ENCODE results near the gene ZC2HC1C.

Gene ZC2HC1C

GRCh38 chr14:75069121-75069810 is at the start of gene ZC2HC1C:
TSS of gene ZC2HC1C (plus strand) at chr14:75069641. CDS start at chr14:75070574, 933 bp downstream.
- Mint-ChIP-seq H3K27ac (no peak within 1 kb of the TSS), H3K27me3 (no peaks in the 10 kb centered on the region)

GRCh38 chr14:75022655-75023054 is 46.8 kb upstream of the ZC2HC1C start:
- H3K27me3 Mint-ChIP-seq = no peaks in the 10 kb centered on the region
- H3K4me1 Mint-ChIP-seq (ENCODE audit: low read depth) = no peaks in the 10 kb centered on the region
- peaks cover 57% of the 10 kb centered on the region for H3K36me3 Mint-ChIP-seq (ENCODE audit: low read depth)
- H3K4me3 Mint-ChIP-seq = no peak overlapping the region
- no peak overlapping the region for H3K27ac Mint-ChIP-seq
- H3K9me3 Mint-ChIP-seq = no peaks in the 10 kb centered on the region
- intact Hi-C loops (cut with micrococcal nuclease) = no loop called here

More at GRCh38 chr14:75069121-75069810, at the start of gene ZC2HC1C:
- H3K9me3 Mint-ChIP-seq = no peaks in the 10 kb centered on the region
- intact Hi-C loops (cut with micrococcal nuclease) = no loop called here
- no peak within 1 kb of the TSS for H3K4me3 Mint-ChIP-seq
- no peaks in the 10 kb centered on the region for H3K36me3 Mint-ChIP-seq (ENCODE audit: low read depth)
- peaks cover 6% of the 10 kb centered on the region for H3K4me1 Mint-ChIP-seq (ENCODE audit: low read depth)

- no peak overlapping the region for H3K4me3 Mint-ChIP-seq
- no peaks in the 10 kb centered on the region for H3K27me3 Mint-ChIP-seq
- no peak overlapping the region for H3K27ac Mint-ChIP-seq
- H3K9me3 Mint-ChIP-seq = no peaks in the 10 kb centered on the region
- intact Hi-C loops (cut with micrococcal nuclease) = no loop called here
- H3K4me1 Mint-ChIP-seq (ENCODE audit: low read depth) = no peaks in the 10 kb centered on the region
- peaks cover 57% of the 10 kb centered on the region for H3K36me3 Mint-ChIP-seq (ENCODE audit: low read depth)
These were observed 46.3 kb upstream of the ZC2HC1C start for GRCh38 chr14:75023108-75023507.

GRCh38 chr14:75025082-75025481 is 44.4 kb upstream of the ZC2HC1C start:
- intact Hi-C loops (cut with micrococcal nuclease) = no loop called here
- Mint-ChIP-seq H3K27ac (no peak overlapping the region), H3K36me3 (ENCODE audit: low read depth) (peaks cover 57% of the 10 kb centered on the region), H3K9me3 (no peaks in the 10 kb centered on the region), H3K4me1 (ENCODE audit: low read depth) (no peaks in the 10 kb centered on the region), H3K27me3 (no peaks in the 10 kb centered on the region), H3K4me3 (no peak overlapping the region)

- Mint-ChIP-seq H3K36me3 (ENCODE audit: low read depth) (peaks cover 57% of the 10 kb centered on the region), H3K4me3 (no peak overlapping the region), H3K27ac (no peak overlapping the region), H3K27me3 (no peaks in the 10 kb centered on the region), H3K9me3 (no peaks in the 10 kb centered on the region), H3K4me1 (ENCODE audit: low read depth) (no peaks in the 10 kb centered on the region)
- intact Hi-C loops (cut with micrococcal nuclease) = no loop called here
These were observed 43.6 kb upstream of the ZC2HC1C start for GRCh38 chr14:75025876-75026275.

- no peaks in the 10 kb centered on the region for H3K9me3 Mint-ChIP-seq
- H3K27me3 Mint-ChIP-seq = no peaks in the 10 kb centered on the region
- no peak overlapping the region for H3K4me3 Mint-ChIP-seq
- no peaks in the 10 kb centered on the region for H3K4me1 Mint-ChIP-seq (ENCODE audit: low read depth)
- no peak overlapping the region for H3K27ac Mint-ChIP-seq
- peaks cover 74% of the 10 kb centered on the region for H3K36me3 Mint-ChIP-seq (ENCODE audit: low read depth)
- intact Hi-C loops (cut with micrococcal nuclease) = loop anchor here (10.0 kb wide), 1 partner anchor 55 kb away; no protein-coding TSS in a partner anchor
These were observed 39.3 kb upstream of the ZC2HC1C start for GRCh38 chr14:75030147-75030546.

- H3K9me3 Mint-ChIP-seq = no peaks in the 10 kb centered on the region
- intact Hi-C loops (cut with micrococcal nuclease) = loop anchor here (10.0 kb wide), 1 partner anchor 52 kb away; no protein-coding TSS in a partner anchor
- peaks cover 92% of the 10 kb centered on the region for H3K36me3 Mint-ChIP-seq (ENCODE audit: low read depth)
- H3K27me3 Mint-ChIP-seq = no peaks in the 10 kb centered on the region
- no peak overlapping the region for H3K27ac Mint-ChIP-seq
- no peak overlapping the region for H3K4me3 Mint-ChIP-seq
- H3K4me1 Mint-ChIP-seq (ENCODE audit: low read depth) = no peaks in the 10 kb centered on the region
These were observed 36.5 kb upstream of the ZC2HC1C start for GRCh38 chr14:75032939-75033338.

- intact Hi-C loops (cut with micrococcal nuclease) = no loop called here
- no peaks in the 10 kb centered on the region for H3K27me3 Mint-ChIP-seq
- H3K4me3 Mint-ChIP-seq = no peak overlapping the region
- H3K9me3 Mint-ChIP-seq = no peaks in the 10 kb centered on the region
- no peak overlapping the region for H3K27ac Mint-ChIP-seq
- peaks cover 55% of the 10 kb centered on the region for H3K36me3 Mint-ChIP-seq (ENCODE audit: low read depth)
- H3K4me1 Mint-ChIP-seq (ENCODE audit: low read depth) = peaks cover 1% of the 10 kb centered on the region
These were observed 28.9 kb upstream of the ZC2HC1C start for GRCh38 chr14:75040507-75040906.

- no peak overlapping the region for H3K27ac Mint-ChIP-seq
- intact Hi-C loops (cut with micrococcal nuclease) = no loop called here
- no peak overlapping the region for H3K4me3 Mint-ChIP-seq
- H3K36me3 Mint-ChIP-seq (ENCODE audit: low read depth) = peaks cover 50% of the 10 kb centered on the region
- H3K9me3 Mint-ChIP-seq = no peaks in the 10 kb centered on the region
- no peaks in the 10 kb centered on the region for H3K27me3 Mint-ChIP-seq
- peaks cover 5% of the 10 kb centered on the region for H3K4me1 Mint-ChIP-seq (ENCODE audit: low read depth)
These were observed 28.5 kb upstream of the ZC2HC1C start for GRCh38 chr14:75040959-75041358.

- intact Hi-C loops (cut with micrococcal nuclease) = no loop called here
- Mint-ChIP-seq H3K9me3 (no peaks in the 10 kb centered on the region), H3K36me3 (ENCODE audit: low read depth) (peaks cover 44% of the 10 kb centered on the region), H3K4me1 (ENCODE audit: low read depth) (peaks cover 5% of the 10 kb centered on the region), H3K27me3 (no peaks in the 10 kb centered on the region), H3K4me3 (no peak overlapping the region), H3K27ac (no peak overlapping the region)
These were observed 27.8 kb upstream of the ZC2HC1C start for GRCh38 chr14:75041613-75042012.

- Mint-ChIP-seq H3K4me1 (ENCODE audit: low read depth) (peaks cover 5% of the 10 kb centered on the region), H3K36me3 (ENCODE audit: low read depth) (peaks cover 39% of the 10 kb centered on the region), H3K27ac (no peak overlapping the region), H3K27me3 (no peaks in the 10 kb centered on the region), H3K4me3 (no peak overlapping the region), H3K9me3 (no peaks in the 10 kb centered on the region)
- intact Hi-C loops (cut with micrococcal nuclease) = no loop called here
These were observed 27.4 kb upstream of the ZC2HC1C start for GRCh38 chr14:75042035-75042434.

- peaks cover 8% of the 10 kb centered on the region for H3K4me1 Mint-ChIP-seq (ENCODE audit: low read depth)
- H3K9me3 Mint-ChIP-seq = no peaks in the 10 kb centered on the region
- H3K27me3 Mint-ChIP-seq = no peaks in the 10 kb centered on the region
- H3K27ac Mint-ChIP-seq = no peak overlapping the region
- intact Hi-C loops (cut with micrococcal nuclease) = no loop called here
- no peak overlapping the region for H3K4me3 Mint-ChIP-seq
- peaks cover 30% of the 10 kb centered on the region for H3K36me3 Mint-ChIP-seq (ENCODE audit: low read depth)
These were observed 25.1 kb upstream of the ZC2HC1C start for GRCh38 chr14:75044322-75044721.

GRCh38 chr14:75044752-75045151 is 24.7 kb upstream of the ZC2HC1C start:
- Mint-ChIP-seq H3K4me1 (ENCODE audit: low read depth) (peaks cover 13% of the 10 kb centered on the region), H3K4me3 (no peak overlapping the region)

GRCh38 chr14:75046275-75046674 is 23.2 kb upstream of the ZC2HC1C start:
- no peak overlapping the region for H3K27ac Mint-ChIP-seq
- H3K9me3 Mint-ChIP-seq = no peaks in the 10 kb centered on the region
- H3K36me3 Mint-ChIP-seq (ENCODE audit: low read depth) = peaks cover 31% of the 10 kb centered on the region
- no peaks in the 10 kb centered on the region for H3K27me3 Mint-ChIP-seq
- H3K4me3 Mint-ChIP-seq = no peak overlapping the region
- intact Hi-C loops (cut with micrococcal nuclease) = no loop called here
- peaks cover 24% of the 10 kb centered on the region for H3K4me1 Mint-ChIP-seq (ENCODE audit: low read depth)

More at GRCh38 chr14:75044752-75045151, 24.7 kb upstream of the ZC2HC1C start:
- Mint-ChIP-seq H3K27me3 (no peaks in the 10 kb centered on the region), H3K9me3 (no peaks in the 10 kb centered on the region), H3K36me3 (ENCODE audit: low read depth) (peaks cover 33% of the 10 kb centered on the region), H3K27ac (no peak overlapping the region)
- intact Hi-C loops (cut with micrococcal nuclease) = no loop called here

GRCh38 chr14:75046899-75047298 is 22.5 kb upstream of the ZC2HC1C start:
- peaks cover 24% of the 10 kb centered on the region for H3K4me1 Mint-ChIP-seq (ENCODE audit: low read depth)
- no peak overlapping the region for H3K27ac Mint-ChIP-seq
- H3K27me3 Mint-ChIP-seq = no peaks in the 10 kb centered on the region
- H3K36me3 Mint-ChIP-seq (ENCODE audit: low read depth) = peaks cover 29% of the 10 kb centered on the region
- no peak overlapping the region for H3K4me3 Mint-ChIP-seq
- intact Hi-C loops (cut with micrococcal nuclease) = no loop called here
- H3K9me3 Mint-ChIP-seq = no peaks in the 10 kb centered on the region
